ENCODE data around the gene PTPRS.
"Not testable (repeated sequence)": the region's sequence is repeated elsewhere in the genome, so short reads cannot be mapped to it uniquely, and the experiment has no call there.

Gene PTPRS

DNA sequence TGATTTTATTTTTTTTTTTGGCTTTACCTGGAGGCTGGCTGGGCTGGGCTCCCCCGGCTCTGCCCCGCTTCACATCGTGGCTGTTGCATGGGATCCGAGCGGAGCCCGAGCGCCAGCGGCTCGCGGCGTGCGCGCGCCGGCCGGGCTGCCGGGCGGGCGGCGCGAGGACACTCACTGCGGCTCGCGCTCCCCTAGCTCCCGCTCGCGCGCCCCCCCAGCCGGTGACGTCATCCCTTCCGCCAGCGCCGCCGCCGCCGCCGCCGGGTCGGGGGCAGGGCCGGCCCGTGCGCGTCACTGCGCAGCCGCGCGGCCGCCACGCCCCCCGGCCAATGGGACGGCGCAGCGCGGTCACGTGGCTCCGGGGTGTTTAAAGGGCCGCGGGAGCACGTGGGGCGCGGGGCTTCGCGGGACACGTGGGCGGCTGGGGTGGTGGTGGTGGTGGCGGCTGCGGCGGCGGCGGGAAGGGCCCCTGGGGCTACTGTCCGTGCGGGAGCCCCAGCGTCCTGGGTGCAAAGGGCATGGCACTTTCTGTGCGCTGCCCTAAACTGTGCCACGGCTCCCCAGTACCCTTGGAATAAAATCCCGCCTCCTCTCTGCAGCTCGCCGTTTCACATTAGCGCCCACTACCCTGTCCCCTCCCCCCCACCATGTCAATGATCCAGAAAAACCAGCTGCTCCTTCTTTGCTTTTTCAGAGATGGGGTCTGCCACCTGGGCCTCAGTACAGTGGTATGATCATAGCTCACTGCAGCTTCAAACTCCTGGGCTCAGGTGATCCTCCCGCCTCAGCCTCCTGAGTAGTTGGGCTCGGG lies at the start of gene PTPRS:
Gene PTPRS, minus strand, starts transcription at position 176 of the 811 bp plus-strand sequence. CDS start 54,672 bp downstream, outside the sequence.
- DNase-seq, result peak; percentile 64

DNA sequence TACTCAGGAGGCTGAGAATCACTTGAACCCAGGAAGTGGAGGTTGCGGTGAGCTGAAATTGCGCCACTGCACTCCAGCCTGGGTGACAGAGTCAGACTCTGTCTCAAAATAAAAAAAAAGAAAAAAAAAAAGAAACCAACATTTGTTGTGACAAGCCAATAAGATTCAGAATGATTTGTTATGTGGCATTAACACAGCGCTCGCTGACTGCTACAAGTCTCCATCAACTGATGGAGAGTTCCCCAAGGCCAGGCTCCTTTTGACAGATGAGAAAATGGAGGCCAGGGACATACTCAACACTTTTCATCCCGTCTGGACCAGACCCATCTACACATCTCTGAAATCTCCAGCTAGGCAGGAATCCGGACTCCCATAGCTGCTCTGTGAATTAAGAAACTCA lies 48.7 kb upstream of the PTPRS start:
- DNase-seq, result no peak

GRCh38 chr19:5387472-5387871 lies 46.9 kb upstream of the PTPRS start:
- no peak for DNase-seq

- DNase-seq, result no peak
Measured at GRCh38 chr19:5386841-5387240, 46.2 kb upstream of the PTPRS start.

GRCh38 chr19:5381197-5381596 lies 40.6 kb upstream of the PTPRS start:
- DNase-seq, result not testable (repeated sequence)

DNA sequence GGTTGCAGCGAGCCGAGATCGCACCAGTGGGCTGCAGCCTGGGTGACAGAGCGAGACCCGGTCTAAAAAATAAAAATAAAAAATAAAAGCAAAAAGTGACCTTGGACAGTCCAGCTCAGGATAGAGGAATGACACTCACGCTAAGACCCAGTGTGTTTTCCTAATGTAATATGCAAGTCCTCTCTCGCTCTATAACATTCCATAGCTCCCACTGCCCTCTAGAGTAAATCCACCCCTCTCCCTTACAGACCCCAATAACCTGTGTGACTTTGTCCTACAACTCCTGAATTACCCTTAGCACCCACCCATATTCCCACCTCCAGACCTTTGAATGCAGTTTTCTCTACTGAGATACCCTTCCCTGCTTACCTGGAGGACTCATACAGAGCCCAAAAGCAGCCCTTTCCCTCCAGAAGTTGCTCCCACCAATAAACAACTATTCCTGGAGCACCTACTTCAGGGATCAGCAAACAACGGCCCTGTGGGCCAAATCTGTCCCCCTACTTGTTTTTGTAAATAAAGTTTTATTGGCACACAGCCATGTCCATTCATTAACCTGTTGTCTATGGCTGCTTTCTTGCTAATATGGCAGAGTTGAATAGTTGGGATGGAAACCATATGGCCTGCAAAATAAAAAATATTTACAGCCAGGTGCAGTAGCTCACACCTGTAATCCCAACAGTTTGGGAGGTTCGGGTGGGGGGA lies 39.8 kb upstream of the PTPRS start:
- no peak for DNase-seq

DNA sequence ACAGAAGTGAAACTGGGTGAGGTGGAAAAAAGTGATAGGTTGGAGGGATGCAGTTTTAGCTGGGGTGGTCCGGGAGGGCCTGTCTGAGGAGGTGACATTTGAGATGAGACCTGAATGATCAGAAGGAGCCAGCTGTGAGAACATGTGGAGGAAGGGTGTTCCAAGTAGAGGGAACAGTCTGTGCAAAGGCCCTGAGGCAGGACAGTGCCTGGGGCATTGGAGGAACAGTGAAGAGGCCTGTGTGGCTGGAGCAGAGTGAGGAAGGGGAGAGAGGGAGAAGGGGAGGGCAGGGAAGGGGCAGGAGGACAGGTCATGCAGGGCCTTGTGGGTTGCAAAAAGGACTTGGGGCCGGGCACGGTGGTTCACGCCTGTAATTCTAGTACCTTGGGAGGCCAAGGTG lies 36.3 kb upstream of the PTPRS start:
- no peak for DNase-seq

GRCh38 chr19:5372572-5373200 lies 32.1 kb upstream of the PTPRS start:
- DNase-seq, result no peak

DNA sequence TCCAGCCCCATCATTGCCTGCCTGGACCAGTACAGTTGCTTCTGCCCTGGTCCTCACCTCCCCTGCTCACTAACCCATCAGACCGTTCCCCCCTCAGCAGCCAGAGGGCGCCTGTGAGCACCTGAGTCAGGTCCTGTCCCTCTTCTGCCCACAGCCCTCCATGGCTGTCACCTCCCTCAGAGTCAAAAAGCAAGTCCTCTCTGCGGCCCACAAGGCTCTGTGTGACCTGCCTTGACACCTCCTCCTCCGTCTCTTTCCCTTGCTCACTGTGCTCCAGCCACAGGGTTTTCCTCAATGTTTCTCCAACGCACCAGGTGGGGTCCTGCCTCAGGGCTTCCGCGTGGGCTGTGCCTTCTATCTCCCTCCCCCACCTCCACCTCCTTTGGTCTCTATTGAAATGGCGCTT lies 29.4 kb upstream of the PTPRS start:
- peak; percentile 24 for DNase-seq

DNA sequence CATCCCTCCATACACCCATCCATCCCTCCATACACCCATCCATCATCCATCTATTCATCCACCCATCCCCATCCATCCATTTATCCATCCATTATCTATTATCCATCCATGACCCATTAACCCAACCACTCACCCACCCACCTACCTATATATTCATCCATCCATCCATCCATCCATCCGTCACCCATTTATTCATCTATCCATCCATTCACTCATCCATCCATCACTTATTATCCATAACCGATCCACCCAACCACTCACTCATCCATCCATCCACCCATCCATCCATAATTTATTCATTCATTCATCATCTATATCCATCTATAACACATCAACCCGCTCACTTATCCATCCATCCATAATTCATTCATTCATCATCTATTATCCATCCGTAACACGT lies 28.7 kb upstream of the PTPRS start:
- DNase-seq, result no peak

DNA sequence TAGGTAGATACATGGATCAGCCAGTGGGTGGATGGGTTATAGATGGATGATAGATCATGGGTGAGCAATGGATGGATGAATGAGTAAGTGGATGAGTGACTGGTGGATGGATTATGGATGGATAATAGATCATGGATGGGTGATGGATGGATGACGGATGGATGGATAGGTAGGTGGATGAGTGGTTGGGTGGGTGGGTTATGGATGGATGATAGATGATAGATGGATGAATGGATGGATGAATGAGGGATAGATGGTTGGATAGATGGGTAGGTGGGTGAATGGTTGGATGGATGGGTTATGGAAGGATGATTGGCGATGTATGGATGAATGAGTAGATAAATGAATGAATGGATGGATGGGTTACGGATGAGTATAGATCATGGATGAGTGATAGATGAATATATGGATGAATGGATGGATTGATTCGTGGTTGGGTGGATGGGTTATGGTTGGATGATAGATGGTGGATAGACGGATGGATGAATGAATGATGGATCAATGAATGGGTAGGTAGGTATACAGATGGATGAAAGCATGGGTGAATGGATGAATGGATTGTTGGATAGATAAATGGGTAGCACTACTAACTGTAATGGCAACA lies 27.0 kb upstream of the PTPRS start:
- DNase-seq, result no peak

DNA sequence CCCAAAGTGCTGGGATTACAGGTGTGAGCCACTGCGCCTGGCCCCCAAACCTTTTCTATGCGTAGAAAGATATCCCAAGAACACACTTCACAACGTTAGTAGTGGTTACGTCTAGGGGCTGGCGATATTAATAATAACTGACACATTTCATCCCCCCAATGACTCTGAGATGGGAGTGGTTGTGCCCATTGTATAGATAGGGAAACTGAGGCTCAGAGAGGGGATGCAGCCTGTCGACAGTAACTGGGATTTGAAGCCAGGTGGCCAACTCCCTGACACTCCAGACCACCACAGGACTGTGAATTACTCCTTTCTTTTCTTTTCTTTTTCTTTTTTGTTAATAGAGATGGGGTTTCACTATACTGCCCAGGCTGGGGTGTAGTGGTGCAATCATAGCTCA lies 25.3 kb upstream of the PTPRS start:
- DNase-seq, result no peak

DNA sequence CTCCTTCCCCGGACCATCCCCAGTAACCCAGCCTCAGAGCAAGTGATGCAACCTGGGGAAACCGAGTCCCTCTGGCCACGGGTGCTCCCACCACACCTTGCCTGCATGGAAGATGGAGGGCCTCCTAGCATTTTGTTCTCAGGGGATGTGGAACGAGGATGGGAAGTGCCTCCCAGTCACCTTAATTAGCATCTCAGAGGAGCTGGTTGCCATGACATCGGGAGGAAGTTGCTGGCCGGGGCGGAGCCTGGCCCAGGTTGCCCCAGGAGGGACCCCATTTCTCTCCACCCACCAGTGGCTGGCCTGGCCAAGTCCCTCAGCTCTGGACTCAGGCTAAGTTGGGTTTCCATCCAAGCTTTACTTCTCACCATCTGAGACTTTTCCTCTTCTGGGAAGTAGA lies 24.1 kb upstream of the PTPRS start:
- DNase-seq, result no peak

- not testable (repeated sequence) for DNase-seq
Measured at GRCh38 chr19:5361839-5362238, 21.2 kb upstream of the PTPRS start.

DNA sequence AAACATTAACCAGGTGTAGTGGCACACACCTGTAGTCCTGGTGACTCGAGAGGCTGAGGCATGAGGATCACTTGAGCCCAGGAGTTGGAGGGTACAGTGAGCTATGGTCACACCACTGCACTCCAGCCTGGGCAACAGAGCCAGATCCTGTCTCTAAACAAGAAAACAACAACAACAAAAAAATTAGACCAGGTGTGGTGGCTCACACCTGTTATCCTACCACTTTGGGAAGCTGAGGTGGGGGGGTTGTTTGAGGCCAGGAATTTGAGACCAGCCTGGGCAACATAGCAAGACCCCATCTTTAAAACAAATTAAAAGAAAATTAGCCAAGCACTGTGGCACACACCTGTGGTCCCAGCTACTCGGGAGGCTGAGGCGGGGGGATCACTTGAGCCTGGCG lies 20.8 kb upstream of the PTPRS start:
- DNase-seq, result no peak

- no peak for DNase-seq
Measured at GRCh38 chr19:5360003-5360780, 19.6 kb upstream of the PTPRS start.

- no peak for DNase-seq
Measured at GRCh38 chr19:5358173-5358800, 17.7 kb upstream of the PTPRS start.

GRCh38 chr19:5357584-5357983 lies 17.0 kb upstream of the PTPRS start:
- DNase-seq, result no peak

DNA sequence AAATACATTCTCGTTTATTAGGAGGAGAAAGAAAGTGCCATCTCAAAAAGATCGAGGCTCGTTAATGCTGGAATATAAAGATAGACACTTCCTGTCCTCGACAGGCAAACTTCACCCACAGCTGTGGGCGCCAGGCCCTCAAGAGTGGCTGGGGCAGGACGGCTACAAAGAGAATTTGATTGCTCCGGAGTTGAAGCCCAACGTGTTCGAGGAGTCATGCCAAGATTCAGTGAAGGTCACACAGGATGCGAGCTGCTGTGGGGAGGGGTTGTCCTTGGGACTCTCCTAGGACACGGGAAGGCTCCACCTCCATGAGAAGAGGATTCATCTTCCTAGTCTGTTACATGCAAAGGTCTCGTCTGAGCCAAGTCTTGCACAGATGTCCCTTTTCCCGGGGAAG lies 16.3 kb upstream of the PTPRS start:
- DNase-seq, result no peak

DNA sequence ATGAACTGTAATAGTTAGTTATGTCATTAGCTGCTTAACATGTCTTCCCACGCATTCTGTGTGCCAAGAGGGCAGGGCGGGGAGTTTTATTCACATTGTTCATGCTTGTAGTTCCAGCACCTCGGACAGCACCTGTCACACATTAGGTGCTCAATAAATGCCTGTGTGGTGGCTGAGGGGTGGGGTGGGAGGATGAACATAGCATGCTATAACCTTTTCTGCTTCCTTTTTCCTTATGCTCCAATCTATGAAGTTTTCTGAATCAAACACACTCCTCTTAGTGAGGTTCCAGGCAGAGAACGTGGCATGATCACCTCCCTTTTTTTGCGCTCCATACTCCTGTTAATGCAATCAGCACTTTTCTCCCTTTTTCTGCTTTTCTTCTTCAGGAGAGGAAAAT lies 15.8 kb upstream of the PTPRS start:
- DNase-seq, result no peak

GRCh38 chr19:5355693-5356092 lies 15.1 kb upstream of the PTPRS start:
- DNase-seq, result no peak

- no peak for DNase-seq
Measured at GRCh38 chr19:5355076-5355475, 14.5 kb upstream of the PTPRS start.

All from CD4-positive, alpha-beta T cell treated with Interleukin-17A for 4 hours (primary cell).